HAP-1 (cell line): ENCODE measurements around the gene OR1E1.
A peak's percentile ranks its signal among the peaks of the same experiment; 100 is the strongest.
"Not testable (repeated sequence)": the region's sequence is repeated elsewhere in the genome, so short reads cannot be mapped to it uniquely, and the experiment has no call there.

ENCODE experiments used
- DNase-seq, 2 experiments: peaks; one replicate each; pipeline ENCODE4 v3.0.0-alpha.2; 2016 to 2020; ENCODE audit warnings: low spot score in 2 of 2
- H3K27me3 ChIP-seq: fragments of 250-450 bp; sonication (Bioruptor Pico); 2 replicates; pipeline ENCODE4 v1.5.1; 2020; ENCODE audit warnings: low read depth, mild to moderate bottlenecking, moderate library complexity
- H3K36me3 ChIP-seq: fragments of 250-450 bp; sonication (Bioruptor Pico); replicated peaks from 2 replicates; pipeline ENCODE4 v1.5.1; 2020; ENCODE audit warnings: mild to moderate bottlenecking
- H3K4me1 ChIP-seq: fragments of 250-450 bp; sonication (Bioruptor Pico); 2 replicates; pipeline ENCODE4 v1.5.1; 2020; ENCODE audit warnings: mild to moderate bottlenecking
- H3K4me3 ChIP-seq: fragments of 250-450 bp; sonication (Bioruptor Pico); 2 replicates; pipeline ENCODE4 v1.5.1; 2020; ENCODE audit warnings: mild to moderate bottlenecking, moderate library complexity
- H3K9me3 ChIP-seq: fragments of 250-450 bp; sonication (Bioruptor Pico); 2 replicates; pipeline ENCODE4 v1.5.1; 2020; ENCODE audit warnings: mild to moderate bottlenecking, moderate library complexity
- in situ Hi-C: fragments of 300-500 bp; cut with MboI; formaldehyde crosslinking; loops from 3 replicates; pipeline ENCODE4 v1.14.3; 2020; ENCODE audit warnings: low sequenced_read_pairs, inconsistent platforms, mixed read lengths

The OR1E1 gene, protein sequence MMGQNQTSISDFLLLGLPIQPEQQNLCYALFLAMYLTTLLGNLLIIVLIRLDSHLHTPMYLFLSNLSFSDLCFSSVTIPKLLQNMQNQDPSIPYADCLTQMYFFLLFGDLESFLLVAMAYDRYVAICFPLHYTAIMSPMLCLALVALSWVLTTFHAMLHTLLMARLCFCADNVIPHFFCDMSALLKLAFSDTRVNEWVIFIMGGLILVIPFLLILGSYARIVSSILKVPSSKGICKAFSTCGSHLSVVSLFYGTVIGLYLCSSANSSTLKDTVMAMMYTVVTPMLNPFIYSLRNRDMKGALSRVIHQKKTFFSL

DNA sequence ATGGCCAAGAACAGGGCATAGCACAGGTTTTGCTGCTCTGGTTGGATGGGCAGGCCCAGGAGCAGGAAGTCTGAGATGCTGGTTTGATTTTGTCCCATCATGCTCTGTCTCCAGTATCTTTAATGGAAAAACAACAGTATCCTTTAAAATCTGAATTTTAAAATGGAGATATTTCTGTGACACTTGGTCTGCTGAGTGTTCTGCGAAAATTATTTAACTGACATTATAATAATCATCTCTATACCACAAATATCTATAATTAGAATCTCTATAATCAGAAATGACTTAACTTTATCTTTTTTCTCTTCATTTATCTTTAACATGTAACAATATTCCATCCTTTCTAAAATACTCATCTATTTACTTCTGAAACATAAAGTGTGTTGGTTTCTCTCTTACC lies at the start of gene OR1E1:
TSS of gene OR1E1 (minus strand) at position 101 of the 400 bp plus-strand sequence. CDS start at position 101, 0 bp downstream.
- no peak for DNase-seq
- in situ Hi-C loops, result no loop called here
- no peaks in the 10 kb centered on the region for H3K9me3 ChIP-seq
- no peaks in the 10 kb centered on the region for H3K36me3 ChIP-seq
- no peak within 1 kb of the TSS for H3K4me3 ChIP-seq
- H3K4me1 ChIP-seq, result no peaks in the 10 kb centered on the region
- H3K27me3 ChIP-seq, result no peaks in the 10 kb centered on the region

- no peaks in the 10 kb centered on the region for H3K9me3 ChIP-seq
These were observed 49.4 kb upstream of the OR1E1 start for GRCh38 chr17:3447625-3448024.

DNA sequence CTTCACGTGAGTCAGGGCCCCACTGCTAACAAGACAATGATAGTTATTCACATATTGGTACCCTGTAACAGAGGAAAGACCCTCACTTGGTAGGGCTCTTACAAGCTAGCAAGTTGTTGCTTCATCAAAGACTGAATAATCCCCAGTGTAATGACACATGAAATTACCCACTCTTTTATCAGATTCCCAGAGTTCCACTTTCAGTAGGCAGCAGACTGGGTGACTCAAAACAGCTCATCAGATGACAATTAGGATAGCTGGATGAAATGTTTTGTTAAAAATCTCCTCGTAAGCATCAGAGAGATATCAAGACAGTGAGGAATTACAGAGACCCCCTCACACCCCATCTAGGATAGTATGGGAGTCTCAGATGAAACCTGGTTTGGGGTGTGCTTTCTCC lies 42.2 kb upstream of the OR1E1 start:
- in situ Hi-C loops, result no loop called here

More at GRCh38 chr17:3447625-3448024, 49.4 kb upstream of the OR1E1 start:
- no peak for DNase-seq
- in situ Hi-C loops, result no loop called here
- no peaks in the 10 kb centered on the region for H3K4me1 ChIP-seq
- no peak overlapping the region for H3K4me3 ChIP-seq
- no peaks in the 10 kb centered on the region for H3K27me3 ChIP-seq
- no peaks in the 10 kb centered on the region for H3K36me3 ChIP-seq

GRCh38 chr17:3438368-3438767 lies 40.2 kb upstream of the OR1E1 start:
- no peak for DNase-seq
- Histone ChIP-seq H3K9me3 (no peaks in the 10 kb centered on the region), H3K4me3 (no peak overlapping the region), H3K27me3 (0 out of 2 replicates have a peak, but pooled peaks cover 5% of the 10 kb centered on the region), H3K36me3 (no peaks in the 10 kb centered on the region), H3K4me1 (no peaks in the 10 kb centered on the region)
- in situ Hi-C loops, result no loop called here

More for the DNA sequence above, 42.2 kb upstream of the OR1E1 start:
- Histone ChIP-seq H3K4me1 (no peaks in the 10 kb centered on the region), H3K27me3 (0 out of 2 replicates have a peak, but pooled peaks cover 5% of the 10 kb centered on the region), H3K9me3 (no peaks in the 10 kb centered on the region), H3K4me3 (no peak overlapping the region), H3K36me3 (no peaks in the 10 kb centered on the region)
- no peak for DNase-seq

- no peaks in the 10 kb centered on the region for H3K4me1 ChIP-seq
- 0 out of 2 replicates have a peak, but pooled peaks cover 3% of the 10 kb centered on the region for H3K27me3 ChIP-seq
- H3K4me3 ChIP-seq, result no peak within 1 kb of the TSS
- no peak for DNase-seq
- no peaks in the 10 kb centered on the region for H3K36me3 ChIP-seq
- in situ Hi-C loops, result no loop called here
- no peaks in the 10 kb centered on the region for H3K9me3 ChIP-seq
These were observed 35.5 kb upstream of the OR1E1 start, which contains the start of gene OR1E2 for GRCh38 chr17:3433741-3434140. TSS of gene OR1E2 (minus strand) at chr17:3433841. CDS start at chr17:3433841, 0 bp downstream.

- H3K4me1 ChIP-seq, H3K27me3 ChIP-seq, H3K36me3 ChIP-seq, in situ Hi-C loops, H3K4me3 ChIP-seq, H3K9me3 ChIP-seq: not testable (repeated sequence)
- DNase-seq, result peak in 1 of 2 experiments; percentile 48
These were observed 35.0 kb upstream of the OR1E1 start for GRCh38 chr17:3433215-3433614.

- in situ Hi-C loops, result no loop called here
- Histone ChIP-seq H3K4me1 (no peaks in the 10 kb centered on the region), H3K9me3 (no peaks in the 10 kb centered on the region), H3K36me3 (no peaks in the 10 kb centered on the region), H3K4me3 (no peak overlapping the region), H3K27me3 (no peaks in the 10 kb centered on the region)
- no peak for DNase-seq
These were observed 20.0 kb upstream of the OR1E1 start for GRCh38 chr17:3418222-3418621.

- no peaks in the 10 kb centered on the region for H3K9me3 ChIP-seq
- H3K36me3 ChIP-seq, result no peaks in the 10 kb centered on the region
- in situ Hi-C loops, result no loop called here
- no peak for DNase-seq
- no peaks in the 10 kb centered on the region for H3K4me1 ChIP-seq
- H3K4me3 ChIP-seq, result no peak overlapping the region
- no peaks in the 10 kb centered on the region for H3K27me3 ChIP-seq
These were observed 17.4 kb upstream of the OR1E1 start for GRCh38 chr17:3415610-3416009.

DNA sequence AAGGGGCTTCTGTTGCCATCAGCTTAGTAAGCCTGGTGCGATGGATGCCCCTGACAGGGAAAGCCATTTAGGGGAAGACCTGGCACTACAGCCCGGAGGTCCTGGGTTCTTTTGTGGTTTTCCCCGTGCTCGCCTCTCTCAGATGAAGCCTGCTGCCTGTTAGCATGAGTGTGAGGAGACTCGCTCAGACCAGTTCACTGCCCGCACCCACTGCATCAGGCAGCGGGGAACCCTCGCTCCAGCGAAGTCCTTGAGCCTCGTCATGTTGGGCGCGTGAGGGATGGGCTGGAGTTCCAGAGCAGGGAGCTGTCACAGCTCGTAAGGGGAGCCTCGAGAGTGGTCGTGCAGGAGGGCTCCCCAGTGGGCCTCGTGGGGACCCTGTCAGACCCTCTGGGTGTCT lies 14.0 kb upstream of the OR1E1 start:
- H3K36me3 ChIP-seq, H3K4me3 ChIP-seq, in situ Hi-C loops, H3K9me3 ChIP-seq, H3K4me1 ChIP-seq, H3K27me3 ChIP-seq, DNase-seq: not testable (repeated sequence)

DNA sequence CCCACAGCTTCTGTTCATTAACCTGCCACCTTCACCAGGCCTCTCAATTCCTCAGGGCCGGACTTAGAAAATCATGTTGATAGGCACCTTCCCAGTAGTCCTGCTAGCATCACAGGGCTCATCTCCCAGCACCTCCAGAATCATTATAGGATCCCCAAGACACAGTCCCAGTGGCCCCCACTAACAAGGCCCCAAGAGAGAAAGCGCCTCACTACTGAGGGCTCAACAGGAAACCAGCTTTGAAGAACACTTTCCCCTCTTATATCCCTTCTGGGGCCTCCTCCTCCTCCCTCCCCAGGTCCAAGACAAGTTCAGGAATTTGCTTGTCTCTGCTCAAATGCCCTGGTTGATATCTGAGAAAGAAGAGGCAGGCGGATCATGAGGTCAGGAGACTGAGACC lies 12.9 kb upstream of the OR1E1 start, which contains the start of gene OR3A3:
TSS of gene OR3A3 (plus strand) at position 301 of the 400 bp plus-strand sequence.
- DNase-seq, result no peak
- in situ Hi-C loops, result no loop called here

GRCh38 chr17:3403856-3404255 lies 5.6 kb upstream of the OR1E1 start:
- H3K36me3 ChIP-seq, H3K9me3 ChIP-seq, H3K4me3 ChIP-seq, DNase-seq, H3K4me1 ChIP-seq, H3K27me3 ChIP-seq, in situ Hi-C loops: not testable (repeated sequence)

More for the DNA sequence above, 12.9 kb upstream of the OR1E1 start, which contains the start of gene OR3A3:
- Histone ChIP-seq H3K4me3 (no peak within 1 kb of the TSS), H3K9me3 (no peaks in the 10 kb centered on the region), H3K4me1 (no peaks in the 10 kb centered on the region), H3K27me3 (no peaks in the 10 kb centered on the region), H3K36me3 (no peaks in the 10 kb centered on the region)

- Histone ChIP-seq H3K9me3 (no peaks in the 10 kb centered on the region), H3K4me1 (no peaks in the 10 kb centered on the region), H3K4me3 (no peak overlapping the region), H3K36me3 (no peaks in the 10 kb centered on the region), H3K27me3 (no peaks in the 10 kb centered on the region)
- no peak for DNase-seq
- in situ Hi-C loops, result no loop called here
These were observed 3.6 kb upstream of the OR1E1 start for GRCh38 chr17:3401786-3402185.

DNA sequence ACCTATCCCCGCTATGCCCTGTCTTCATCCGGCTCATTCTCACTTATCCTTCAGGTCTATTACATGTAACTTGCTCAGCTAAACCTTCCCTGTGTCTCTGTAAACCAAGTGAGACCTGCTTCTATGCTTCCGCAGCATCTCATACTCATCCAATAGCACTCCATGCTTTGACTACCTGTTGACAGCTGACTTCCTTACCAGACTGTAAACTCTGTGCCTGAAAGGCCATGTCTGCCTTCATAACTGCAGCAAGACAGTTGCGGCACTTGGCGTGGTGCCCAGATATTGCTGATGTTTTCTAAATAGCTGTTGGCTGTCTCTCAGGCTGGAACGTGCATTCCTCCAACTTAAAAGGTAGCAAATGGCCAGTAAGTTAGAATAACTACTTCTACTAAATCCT lies 1.8 kb upstream of the OR1E1 start:
- Histone ChIP-seq H3K4me1 (no peaks in the 10 kb centered on the region), H3K4me3 (no peak overlapping the region), H3K27me3 (no peaks in the 10 kb centered on the region), H3K36me3 (no peaks in the 10 kb centered on the region), H3K9me3 (no peaks in the 10 kb centered on the region)
- in situ Hi-C loops, result no loop called here
- no peak for DNase-seq

GRCh38 chr17:3397801-3398200 lies 409 bp downstream of the OR1E1 start:
- H3K4me1 ChIP-seq, H3K36me3 ChIP-seq, H3K27me3 ChIP-seq, H3K4me3 ChIP-seq, in situ Hi-C loops, H3K9me3 ChIP-seq: not testable (repeated sequence)
- peak in 1 of 2 experiments; percentile 40 for DNase-seq
